Measurements from ENCODE around the gene RAB11FIP2. TPM values are rescaled to one million over a fixed set of nuclear protein-coding genes. Genes with fewer than 3 reads are reported as not detected.
A peak's percentile ranks its signal among the peaks of the same experiment; 100 is the strongest.

RAB11FIP2 gene
- total RNA-seq, 1 experiment from 2014 or later = 18.0 TPM

DNA sequence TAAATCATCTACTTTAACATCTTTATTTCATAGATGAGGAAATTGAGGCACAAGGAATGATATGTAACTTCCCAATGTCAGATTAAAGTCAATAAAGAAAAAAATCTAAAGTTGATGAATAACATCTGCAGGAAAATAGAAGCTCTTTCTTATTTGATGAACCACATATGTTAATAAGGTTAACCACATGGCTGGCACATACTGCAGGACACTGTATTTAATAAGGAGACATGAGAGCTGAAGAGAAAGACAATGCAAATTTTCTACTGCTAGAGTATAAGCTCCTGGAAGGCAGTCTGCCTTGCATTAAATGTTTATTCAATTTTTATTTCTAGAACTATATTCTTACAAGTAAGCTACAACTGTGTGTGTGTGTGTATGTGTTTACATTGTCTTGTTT is 4.4 kb downstream of the RAB11FIP2 start:
- DNase-seq (ENCODE audit: low read depth, low spot score) = no peak
- in situ Hi-C loops (cut with HindIII; ENCODE audit: low pct_unique_long_range_greater_than_20kb, low sequenced_read_pairs) = no loop called here

DNA sequence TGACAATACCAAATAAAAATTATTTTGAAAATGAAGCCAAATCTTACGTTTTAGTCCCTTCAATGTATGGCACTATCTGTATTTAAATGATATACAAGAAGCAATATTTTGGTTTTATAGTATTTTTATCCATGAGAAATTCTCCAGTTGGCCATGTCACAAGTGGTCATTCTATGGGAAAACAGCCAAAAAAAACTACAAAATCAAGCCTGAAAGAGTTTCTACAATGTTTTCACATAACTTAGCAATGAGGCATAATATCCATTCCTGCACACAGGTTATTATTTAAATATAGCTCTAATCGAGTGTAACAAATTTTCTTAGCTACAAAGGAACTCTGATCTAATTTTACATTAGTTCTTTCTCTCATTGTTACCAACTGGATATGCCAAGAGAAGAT is 5.4 kb downstream of the RAB11FIP2 start:
- in situ Hi-C loops (cut with HindIII; ENCODE audit: low pct_unique_long_range_greater_than_20kb, low sequenced_read_pairs) = no loop called here
- DNase-seq (ENCODE audit: low read depth, low spot score) = no peak

DNA sequence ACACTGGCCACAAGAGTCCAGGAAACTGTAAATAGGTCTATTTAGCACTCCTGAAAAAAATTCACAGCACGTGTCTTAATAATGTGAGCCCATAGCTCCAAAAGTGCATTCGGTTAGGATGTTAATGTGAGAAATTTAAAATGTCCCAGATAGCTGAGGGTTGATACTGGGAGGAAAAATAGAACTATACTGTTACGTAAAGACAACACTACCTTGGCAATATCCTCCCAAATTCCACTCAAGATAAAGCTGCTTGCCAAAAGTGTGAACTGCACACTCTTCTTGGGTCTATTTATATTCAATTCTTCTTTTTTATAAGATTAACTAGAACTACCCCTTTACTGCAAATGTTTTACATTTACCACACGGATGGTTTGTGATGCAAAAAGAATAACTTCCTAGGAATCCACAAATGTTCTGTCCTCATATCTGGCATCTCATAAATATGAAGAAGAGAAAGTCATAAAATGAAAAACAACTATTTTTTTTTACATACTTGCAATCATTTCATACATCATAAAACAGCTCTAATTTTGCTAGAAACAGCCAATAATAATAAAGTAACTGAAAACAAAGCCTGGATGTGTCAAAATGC is 10.4 kb downstream of the RAB11FIP2 start:
- no peak for DNase-seq (ENCODE audit: low read depth, low spot score)
- in situ Hi-C loops (cut with HindIII; ENCODE audit: low pct_unique_long_range_greater_than_20kb, low sequenced_read_pairs) = no loop called here

DNA sequence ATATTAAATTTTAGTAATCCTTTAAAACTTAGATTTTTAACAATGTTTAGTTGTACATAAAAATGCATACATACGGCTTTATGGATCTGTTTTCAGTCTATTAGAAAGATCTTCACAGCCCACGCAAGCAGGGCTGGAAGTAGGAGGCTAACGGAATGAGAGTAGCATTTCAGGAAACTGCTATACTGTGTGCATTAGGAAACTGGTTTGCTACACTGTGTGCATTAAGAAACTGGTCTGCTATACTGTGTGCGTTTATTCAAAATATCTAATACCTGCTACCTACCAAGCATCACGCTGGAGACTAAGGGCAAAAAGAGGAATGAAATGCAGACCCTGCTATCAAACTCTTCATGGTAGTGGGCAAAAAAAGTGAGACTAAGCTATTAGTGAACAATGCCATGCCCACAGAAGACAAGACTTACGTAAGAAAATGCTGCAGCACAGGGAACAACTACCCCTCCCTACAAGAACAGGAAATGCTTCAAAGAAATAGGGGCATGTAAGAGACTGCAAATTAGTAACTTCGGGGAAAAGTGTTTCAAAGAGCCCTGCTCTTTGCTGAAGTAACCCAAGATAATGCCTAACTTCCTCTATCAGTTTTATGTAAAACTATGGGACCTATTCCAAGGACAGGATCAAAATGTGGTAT is 11.3 kb downstream of the RAB11FIP2 start:
- no peak for DNase-seq (ENCODE audit: low read depth, low spot score)
- in situ Hi-C loops (cut with HindIII; ENCODE audit: low pct_unique_long_range_greater_than_20kb, low sequenced_read_pairs) = no loop called here

DNA sequence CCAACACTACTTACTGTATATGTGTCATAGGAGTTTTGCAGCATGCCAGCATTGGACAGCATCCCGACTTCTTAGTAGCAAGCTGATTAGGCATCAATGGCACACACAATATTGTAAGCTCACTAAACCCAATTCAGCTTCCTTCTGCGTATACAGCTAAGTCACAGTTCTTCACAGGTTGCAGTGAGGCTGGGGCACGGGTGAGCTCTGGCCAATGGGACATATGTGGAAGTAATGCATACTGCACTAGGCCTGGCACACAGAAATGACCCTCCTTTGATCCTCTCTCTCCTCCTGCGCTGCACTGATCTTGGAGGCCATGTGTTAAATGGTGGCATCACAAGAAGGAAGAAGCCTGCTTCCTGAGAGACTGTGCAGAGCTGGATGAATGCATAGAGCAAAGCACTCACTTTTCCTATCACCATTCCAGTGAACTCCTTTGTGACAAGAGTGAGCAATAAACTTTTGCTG is 11.9 kb downstream of the RAB11FIP2 start:
- in situ Hi-C loops (cut with HindIII; ENCODE audit: low pct_unique_long_range_greater_than_20kb, low sequenced_read_pairs) = no loop called here
- DNase-seq (ENCODE audit: low read depth, low spot score) = no peak

DNA sequence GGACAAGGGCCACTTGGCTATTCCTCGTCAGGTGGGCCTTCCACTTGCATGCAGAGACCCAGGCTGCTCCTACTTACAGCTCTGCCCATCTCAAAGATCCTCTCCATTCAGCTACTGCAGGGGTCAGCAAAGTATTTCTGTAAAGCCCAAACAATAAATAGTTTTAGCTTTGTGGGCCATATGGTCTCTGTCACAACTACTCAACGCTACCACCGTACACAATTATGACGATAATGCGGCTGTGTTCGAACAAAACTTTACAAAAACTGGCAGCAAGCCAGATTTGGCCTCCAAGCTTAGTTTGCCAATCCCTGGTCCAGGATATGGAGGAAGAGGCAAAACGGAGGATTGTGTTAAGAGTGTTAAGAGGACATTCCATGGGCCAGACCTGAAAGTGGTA is 12.8 kb downstream of the RAB11FIP2 start:
- DNase-seq (ENCODE audit: low read depth, low spot score) = no peak
- in situ Hi-C loops (cut with HindIII; ENCODE audit: low pct_unique_long_range_greater_than_20kb, low sequenced_read_pairs) = no loop called here

DNA sequence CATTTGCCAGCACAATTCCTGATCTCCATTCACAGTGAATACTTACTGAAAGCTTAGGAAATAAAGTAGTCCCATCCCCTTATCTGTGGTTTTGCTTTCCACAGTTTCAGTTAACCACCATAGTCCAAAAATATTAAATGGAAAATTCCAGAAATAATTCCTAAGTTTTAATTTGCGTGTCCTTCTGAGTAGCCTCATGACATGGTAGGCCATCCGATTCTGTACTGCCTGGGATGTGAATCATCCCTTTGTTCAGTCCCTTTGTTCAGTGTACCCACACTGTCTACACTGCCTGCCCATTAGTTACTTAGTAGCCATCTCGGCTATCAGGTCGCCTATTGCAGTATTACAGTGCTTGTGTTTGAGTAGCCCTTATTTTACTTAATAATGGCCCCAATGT is 14.2 kb downstream of the RAB11FIP2 start:
- DNase-seq (ENCODE audit: low read depth, low spot score) = no peak
- in situ Hi-C loops (cut with HindIII; ENCODE audit: low pct_unique_long_range_greater_than_20kb, low sequenced_read_pairs) = no loop called here

DNA sequence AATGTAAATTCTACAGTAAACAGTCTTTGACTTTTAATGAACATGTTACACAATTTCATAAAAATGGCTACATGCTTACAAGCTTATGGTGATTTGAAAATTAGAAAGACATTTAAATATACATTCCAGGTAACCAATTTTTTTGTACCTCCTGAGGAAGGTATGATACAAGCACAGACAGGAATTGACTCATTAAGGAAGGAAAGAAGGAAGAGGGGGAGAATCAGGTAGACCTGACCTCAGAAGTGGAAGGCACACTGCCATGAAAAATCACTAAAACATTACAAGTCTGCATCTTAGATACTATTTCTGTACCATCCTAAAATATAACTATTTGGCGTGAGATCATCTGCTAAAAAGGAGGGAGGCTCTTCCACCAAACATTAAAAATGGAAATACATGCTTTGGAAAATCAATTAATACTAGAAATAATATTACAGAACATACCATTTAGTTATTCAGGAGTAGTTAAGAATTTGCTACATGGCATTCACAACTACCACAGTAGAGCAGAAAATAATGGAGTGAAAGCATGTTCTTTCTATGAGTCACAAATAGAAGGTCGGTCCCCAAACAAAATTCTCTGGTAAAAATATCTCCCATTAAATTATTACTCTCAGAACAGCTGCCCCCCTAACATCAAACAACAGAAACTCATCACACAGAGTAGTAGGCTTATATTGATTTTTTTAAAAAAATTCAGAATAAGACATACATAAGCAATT is 15.2 kb downstream of the RAB11FIP2 start:
- in situ Hi-C loops (cut with HindIII; ENCODE audit: low pct_unique_long_range_greater_than_20kb, low sequenced_read_pairs) = no loop called here

DNA sequence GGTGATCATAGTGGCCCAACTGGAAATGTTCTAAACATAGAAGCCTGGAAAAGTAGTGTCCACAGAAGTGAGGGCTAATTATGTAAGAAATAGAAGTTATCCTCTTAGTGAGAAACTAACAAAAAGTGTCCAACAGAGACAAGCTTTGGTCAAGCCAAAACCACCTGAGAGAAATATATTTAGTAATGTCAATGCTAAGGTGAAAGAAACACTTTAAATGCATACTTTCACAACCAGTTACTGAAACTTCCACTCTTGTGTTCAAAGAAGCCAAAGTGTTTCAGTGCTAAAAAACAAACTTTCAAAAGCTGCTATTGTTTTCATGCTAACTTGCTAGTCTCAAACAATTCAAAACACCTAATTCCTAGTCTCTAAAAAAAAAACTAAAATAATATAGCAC is 18.1 kb downstream of the RAB11FIP2 start:
- DNase-seq (ENCODE audit: low read depth, low spot score) = no peak
- in situ Hi-C loops (cut with HindIII; ENCODE audit: low pct_unique_long_range_greater_than_20kb, low sequenced_read_pairs) = no loop called here

More for the DNA sequence above, 15.2 kb downstream of the RAB11FIP2 start:
- DNase-seq (ENCODE audit: low read depth, low spot score) = no peak

DNA sequence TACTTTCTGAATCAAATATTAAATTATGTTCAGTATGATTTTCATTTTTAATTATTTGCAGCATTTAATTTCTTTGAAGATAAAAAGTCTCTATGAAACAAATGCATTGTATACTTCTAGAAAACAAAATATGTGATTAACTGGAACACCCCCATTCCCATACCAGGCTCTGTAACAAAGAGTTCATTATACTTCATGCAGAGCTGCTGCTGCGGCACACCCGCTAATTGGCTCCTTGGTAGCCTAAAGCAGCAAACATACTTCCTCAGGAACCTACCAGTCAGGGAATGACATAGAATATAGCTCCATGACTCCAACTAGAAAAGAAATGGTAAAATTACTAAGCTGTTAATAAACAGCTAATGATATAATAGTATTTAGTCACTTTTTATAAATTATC is 19.3 kb downstream of the RAB11FIP2 start:
- DNase-seq (ENCODE audit: low read depth, low spot score) = peak; percentile 57
- in situ Hi-C loops (cut with HindIII; ENCODE audit: low pct_unique_long_range_greater_than_20kb, low sequenced_read_pairs) = no loop called here

DNA sequence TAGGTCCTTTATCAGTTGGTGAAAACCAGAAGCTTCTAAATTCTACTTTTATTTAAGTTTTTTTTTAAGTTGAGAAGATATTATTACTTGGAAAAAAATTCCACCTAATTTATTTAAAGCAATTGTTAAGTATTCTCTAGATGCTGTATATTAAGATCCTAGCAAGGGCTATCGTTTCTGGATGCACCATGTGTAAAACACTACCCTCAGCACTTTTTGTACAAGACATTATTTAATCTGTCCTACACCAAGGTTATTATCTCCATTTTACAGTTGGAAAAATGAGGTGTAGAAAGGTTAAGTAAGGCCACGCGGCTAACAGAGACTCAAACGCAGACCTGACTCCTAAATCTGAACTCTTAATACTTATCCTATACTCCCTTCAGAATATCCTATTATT is 19.8 kb downstream of the RAB11FIP2 start:
- no peak for DNase-seq (ENCODE audit: low read depth, low spot score)
- in situ Hi-C loops (cut with HindIII; ENCODE audit: low pct_unique_long_range_greater_than_20kb, low sequenced_read_pairs) = no loop called here

DNA sequence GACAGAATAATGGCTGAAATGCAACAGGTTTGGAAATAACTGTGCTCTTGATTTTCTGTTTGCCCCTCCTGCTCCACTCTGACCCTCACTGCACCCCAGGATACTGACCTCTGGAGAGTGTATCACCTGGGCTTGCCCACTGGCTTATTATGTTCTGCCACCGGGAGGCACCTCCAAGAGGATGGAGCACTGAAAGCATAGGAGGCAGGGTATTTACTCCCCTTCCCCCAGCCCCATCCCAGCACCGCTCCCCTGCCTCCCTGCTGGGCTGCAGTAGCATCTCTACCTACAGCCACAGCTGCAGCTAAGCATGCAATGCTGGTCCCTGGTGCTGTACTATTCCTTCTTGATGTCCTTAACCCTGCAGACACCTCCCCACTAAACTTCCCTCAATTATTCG is 26.4 kb downstream of the RAB11FIP2 start:
- DNase-seq (ENCODE audit: low read depth, low spot score) = no peak
- in situ Hi-C loops (cut with HindIII; ENCODE audit: low pct_unique_long_range_greater_than_20kb, low sequenced_read_pairs) = no loop called here

DNA sequence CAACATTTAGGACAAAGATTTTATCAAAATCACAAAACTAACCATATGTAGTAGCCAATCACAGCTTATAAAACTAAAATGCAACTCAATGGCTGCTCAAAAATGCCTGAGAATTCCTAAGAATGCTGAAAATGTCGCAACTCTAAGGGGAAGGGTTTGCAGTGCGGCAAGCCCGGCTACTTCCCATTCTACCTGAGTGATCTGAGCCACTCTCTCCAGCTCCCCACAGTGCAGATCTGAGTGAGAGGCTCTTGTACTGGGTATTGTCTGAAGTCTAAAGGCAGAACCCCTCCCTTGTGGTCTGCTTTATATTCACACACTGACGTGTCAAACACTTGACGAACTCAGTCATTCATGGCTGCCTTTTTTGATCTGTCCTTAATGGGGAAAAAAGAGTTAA is 28.9 kb downstream of the RAB11FIP2 start:
- no peak for DNase-seq (ENCODE audit: low read depth, low spot score)
- in situ Hi-C loops (cut with HindIII; ENCODE audit: low pct_unique_long_range_greater_than_20kb, low sequenced_read_pairs) = no loop called here

DNA sequence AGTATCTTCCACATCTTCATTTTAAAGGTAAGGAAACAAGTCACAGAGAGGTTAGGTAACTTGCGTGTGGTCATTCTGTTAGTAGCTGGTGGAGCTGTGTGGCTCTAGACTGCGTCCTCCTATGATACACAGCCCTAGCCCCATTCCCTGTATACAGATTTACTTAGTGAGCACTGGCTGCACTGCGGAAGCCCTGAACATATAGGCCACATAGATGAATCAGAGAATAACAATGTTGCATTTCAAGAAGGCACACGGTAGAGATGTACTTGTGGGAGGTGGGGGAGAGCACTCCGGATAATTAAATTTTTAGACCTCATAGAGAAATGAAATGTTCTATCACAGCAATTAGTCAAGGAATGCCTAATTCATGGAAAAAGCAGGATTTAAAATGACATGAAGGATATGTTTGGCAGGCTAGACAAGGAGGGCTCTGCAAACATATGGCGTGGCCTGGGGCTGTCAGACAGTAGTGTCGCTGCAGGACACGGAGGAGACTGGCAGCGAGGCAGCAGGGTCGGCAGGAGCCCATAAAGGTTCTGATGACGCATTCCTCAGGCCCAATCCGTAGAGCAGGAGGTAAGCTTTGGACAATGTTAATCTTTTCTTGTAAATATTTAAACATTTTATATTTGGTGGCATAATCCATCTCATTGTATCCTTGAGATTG is 29.5 kb downstream of the RAB11FIP2 start:
- DNase-seq (ENCODE audit: low read depth, low spot score) = no peak
- in situ Hi-C loops (cut with HindIII; ENCODE audit: low pct_unique_long_range_greater_than_20kb, low sequenced_read_pairs) = no loop called here

DNA sequence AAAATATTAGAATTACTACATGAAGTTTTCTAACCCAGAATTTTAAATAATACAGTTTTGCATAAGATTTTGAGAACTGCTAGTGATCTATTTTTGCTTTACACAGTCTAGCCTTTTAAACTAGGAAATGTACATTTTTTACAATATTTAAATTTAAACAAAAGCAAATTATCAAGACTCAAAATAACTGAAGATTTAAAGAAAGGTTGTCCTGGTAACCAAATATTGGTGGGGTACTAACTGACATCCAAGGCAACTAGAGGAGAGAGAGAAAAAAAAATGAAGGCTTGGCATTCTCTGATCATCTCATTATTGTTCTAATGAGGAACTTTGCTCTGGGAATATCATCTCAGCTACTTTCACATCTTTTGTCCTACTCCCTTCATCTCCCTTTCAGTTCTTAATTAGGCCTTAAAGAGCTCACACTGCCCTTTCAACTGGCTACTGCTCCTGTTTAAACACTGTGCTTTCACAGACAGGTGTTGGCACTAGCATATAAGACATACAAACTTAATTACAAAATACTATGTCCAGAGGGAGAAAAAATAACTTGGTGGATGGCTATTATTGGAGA is 33.7 kb downstream of the RAB11FIP2 start:
- no peak for DNase-seq (ENCODE audit: low read depth, low spot score)
- in situ Hi-C loops (cut with HindIII; ENCODE audit: low pct_unique_long_range_greater_than_20kb, low sequenced_read_pairs) = no loop called here

DNA sequence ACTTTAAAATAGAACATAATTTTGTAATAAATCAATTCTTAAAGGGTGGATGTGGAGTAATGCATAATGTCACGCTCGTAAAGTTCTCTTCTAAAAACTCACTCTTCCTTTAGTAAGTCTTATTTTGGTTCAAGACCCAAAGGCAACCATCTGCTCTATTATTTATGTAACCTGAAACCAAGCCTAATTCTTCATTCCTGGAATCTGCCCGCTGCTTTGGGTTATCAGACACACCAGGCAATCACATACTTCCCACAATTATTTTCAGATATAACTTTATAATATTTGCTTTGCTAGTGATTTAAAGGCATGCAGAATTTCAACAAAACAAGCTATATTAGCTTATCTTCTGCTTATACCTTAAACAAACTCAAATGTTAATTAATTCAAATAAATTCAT is 39.0 kb downstream of the RAB11FIP2 start:
- in situ Hi-C loops (cut with HindIII; ENCODE audit: low pct_unique_long_range_greater_than_20kb, low sequenced_read_pairs) = no loop called here
- DNase-seq (ENCODE audit: low read depth, low spot score) = no peak

DNA sequence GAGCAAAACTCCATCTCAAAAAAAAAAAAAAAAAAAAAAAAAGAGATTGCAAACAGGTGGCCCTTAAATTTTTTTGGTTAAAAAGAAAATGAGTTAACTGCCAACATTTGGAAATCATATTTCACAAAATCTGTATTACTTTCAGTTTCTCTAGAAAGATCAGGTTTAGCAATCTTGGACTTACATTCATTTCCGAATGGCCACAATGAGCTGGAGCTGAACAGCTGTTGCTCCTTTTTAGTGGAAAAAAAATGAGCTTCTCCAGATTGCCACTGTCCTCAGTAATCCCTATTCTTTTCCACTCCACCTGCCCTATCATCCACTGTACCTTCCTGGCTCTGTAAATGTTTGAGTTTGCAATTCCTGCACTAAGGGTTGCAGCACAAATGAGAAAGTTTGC is 43.6 kb downstream of the RAB11FIP2 start:
- DNase-seq (ENCODE audit: low read depth, low spot score) = no peak
- in situ Hi-C loops (cut with HindIII; ENCODE audit: low pct_unique_long_range_greater_than_20kb, low sequenced_read_pairs) = no loop called here

DNA sequence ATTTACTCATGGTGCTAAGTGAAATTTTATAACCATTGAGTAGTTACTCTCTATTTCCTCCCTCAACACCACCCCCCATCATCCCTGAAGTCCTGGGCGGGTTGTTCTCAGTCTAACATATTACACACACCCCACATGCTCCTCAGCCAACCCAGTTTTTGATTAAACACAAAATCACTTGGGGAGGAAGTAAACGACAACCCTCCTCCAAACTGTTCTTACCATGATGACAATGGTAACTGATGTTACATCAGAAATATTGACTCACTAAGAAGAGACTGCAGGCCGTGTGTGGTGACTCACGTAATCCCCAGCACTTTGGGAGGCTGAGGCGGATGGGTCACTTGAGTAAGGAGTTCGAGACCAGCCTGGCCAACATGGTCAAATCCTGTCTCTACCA is 44.2 kb downstream of the RAB11FIP2 start:
- in situ Hi-C loops (cut with HindIII; ENCODE audit: low pct_unique_long_range_greater_than_20kb, low sequenced_read_pairs) = no loop called here
- no peak for DNase-seq (ENCODE audit: low read depth, low spot score)
